Measurements from ENCODE around the gene FOXS1. TPM values are rescaled to one million over a fixed set of nuclear protein-coding genes. Genes with fewer than 3 reads are reported as not detected.

Gene FOXS1
- polyA plus RNA-seq, 1 of the 3 experiments (the other 2 are of a cell fraction) = 0.99 TPM

DNA sequence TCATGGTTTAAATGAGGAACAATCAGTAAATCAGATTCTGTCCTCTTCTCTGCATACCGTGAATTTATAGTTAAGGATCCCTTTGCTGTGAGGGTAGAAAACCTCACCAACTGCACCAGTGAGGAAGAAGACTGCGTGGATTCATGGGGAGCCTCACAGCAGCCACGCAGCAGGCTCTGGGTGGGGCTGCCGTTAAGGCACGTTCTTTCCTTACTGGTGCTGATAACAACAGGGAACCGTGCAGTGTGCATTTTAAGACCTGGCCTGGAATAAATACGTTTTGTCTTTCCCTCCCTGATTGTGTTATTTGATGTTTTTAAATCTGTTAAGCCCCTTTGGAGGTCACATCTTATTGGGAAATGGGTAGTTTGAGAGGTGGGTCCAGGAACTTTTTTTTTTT lies 43.9 kb downstream of the FOXS1 start:
- Histone ChIP-seq H3K9me2 (no peaks in the 10 kb centered on the region), H3K9me3 (no peaks in the 10 kb centered on the region), H3K27me3 (ENCODE audit: insufficient read depth) (no peaks in the 10 kb centered on the region), H3K9ac (no peak overlapping the region), H3K4me1 (ENCODE audit: control insufficient read depth in 1 of 2, insufficient read depth in 2 of 2, low read depth in 1 of 2, low read length in 1 of 2) (peaks cover 0 to 11% of the 10 kb centered on the region in 2 experiments; a peak in 2 of 4 replicates), H3K4me2 (no peak overlapping the region), H3K36me3 (replicated peaks in 1 of 2; ENCODE audit: control insufficient read depth in 1 of 2, insufficient read depth in 2 of 2, low read length in 1 of 2) (peaks cover 52% of the 10 kb centered on the region in 2 experiments), H3K27ac (ENCODE audit: low read depth in 2 of 2, low read length in 1 of 2) (no peak overlapping the region), H3F3A (replicated peaks; ENCODE audit: insufficient read depth) (peaks cover 16% of the 10 kb centered on the region), H4K20me1 (ENCODE audit: insufficient read depth) (no peaks in the 10 kb centered on the region), H3K4me3 (ENCODE audit: low read depth in 2 of 2, low read length in 1 of 2) (no peak overlapping the region), H3K79me2 (ENCODE audit: insufficient read depth) (peaks cover 1% of the 10 kb centered on the region; the same call in 1 of the 2 replicates), H2AFZ (ENCODE audit: low read depth) (no peak overlapping the region)
- DNase-seq = no peak
- 100% methylated on average over 6 of the region's 7 CpGs for WGBS (ENCODE audit: low lambda C conversion rate)
- ChIA-PET CTCF (interaction anchor here (0.8 to 0.9 kb wide), 3 partner anchors 21 to 52 kb away, joined by 3 read pairs; no protein-coding TSS in a partner anchor), POLR2A (no interaction called here)
- no peak for TF ChIP-seq YY1 (IDR thresholded peaks at IDR 0.05; ENCODE audit: low read depth)
- TF ChIP-seq, protein P1, sequence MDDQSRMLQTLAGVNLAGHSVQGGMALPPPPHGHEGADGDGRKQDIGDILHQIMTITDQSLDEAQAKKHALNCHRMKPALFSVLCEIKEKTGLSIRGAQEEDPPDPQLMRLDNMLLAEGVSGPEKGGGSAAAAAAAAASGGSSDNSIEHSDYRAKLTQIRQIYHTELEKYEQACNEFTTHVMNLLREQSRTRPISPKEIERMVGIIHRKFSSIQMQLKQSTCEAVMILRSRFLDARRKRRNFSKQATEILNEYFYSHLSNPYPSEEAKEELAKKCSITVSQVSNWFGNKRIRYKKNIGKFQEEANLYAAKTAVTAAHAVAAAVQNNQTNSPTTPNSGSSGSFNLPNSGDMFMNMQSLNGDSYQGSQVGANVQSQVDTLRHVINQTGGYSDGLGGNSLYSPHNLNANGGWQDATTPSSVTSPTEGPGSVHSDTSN (IDR thresholded peaks at IDR 0.05) = no peak
- no peak for TF ChIP-seq USF1 (IDR thresholded peaks at IDR 0.05; ENCODE audit: borderline replicate concordance, low read depth)
- TF ChIP-seq TAF1 (IDR thresholded peaks at IDR 0.05; ENCODE audit: borderline replicate concordance, low read depth, low read length) = no peak
- no peak for TF ChIP-seq MEF2A (IDR thresholded peaks at IDR 0.05; ENCODE audit: borderline replicate concordance, low read depth)
- no peak for TF ChIP-seq RAD21 (IDR thresholded peaks at IDR 0.05; ENCODE audit: low read length)
- TF ChIP-seq NFIC (IDR thresholded peaks at IDR 0.05; ENCODE audit: borderline replicate concordance) = no peak
- no peak for TF ChIP-seq JUND (IDR thresholded peaks at IDR 0.05)
- no peak for TF ChIP-seq SIN3A (IDR thresholded peaks at IDR 0.05; ENCODE audit: borderline replicate concordance, low read depth, low read length)
- TF ChIP-seq, protein P2, sequence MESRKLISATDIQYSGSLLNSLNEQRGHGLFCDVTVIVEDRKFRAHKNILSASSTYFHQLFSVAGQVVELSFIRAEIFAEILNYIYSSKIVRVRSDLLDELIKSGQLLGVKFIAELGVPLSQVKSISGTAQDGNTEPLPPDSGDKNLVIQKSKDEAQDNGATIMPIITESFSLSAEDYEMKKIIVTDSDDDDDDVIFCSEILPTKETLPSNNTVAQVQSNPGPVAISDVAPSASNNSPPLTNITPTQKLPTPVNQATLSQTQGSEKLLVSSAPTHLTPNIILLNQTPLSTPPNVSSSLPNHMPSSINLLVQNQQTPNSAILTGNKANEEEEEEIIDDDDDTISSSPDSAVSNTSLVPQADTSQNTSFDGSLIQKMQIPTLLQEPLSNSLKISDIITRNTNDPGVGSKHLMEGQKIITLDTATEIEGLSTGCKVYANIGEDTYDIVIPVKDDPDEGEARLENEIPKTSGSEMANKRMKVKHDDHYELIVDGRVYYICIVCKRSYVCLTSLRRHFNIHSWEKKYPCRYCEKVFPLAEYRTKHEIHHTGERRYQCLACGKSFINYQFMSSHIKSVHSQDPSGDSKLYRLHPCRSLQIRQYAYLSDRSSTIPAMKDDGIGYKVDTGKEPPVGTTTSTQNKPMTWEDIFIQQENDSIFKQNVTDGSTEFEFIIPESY (IDR thresholded peaks at IDR 0.05; ENCODE audit: borderline replicate concordance, low read depth) = no peak
- no peak for TF ChIP-seq ELF1 (IDR thresholded peaks at IDR 0.05)
- TF ChIP-seq CTCF (IDR thresholded peaks at IDR 0.05) = no peak
- TF ChIP-seq SMC3 (IDR thresholded peaks at IDR 0.05; ENCODE audit: low read depth, low read length) = no peak
- no peak for TF ChIP-seq MAX (IDR thresholded peaks at IDR 0.05; ENCODE audit: low read depth)
- no peak for TF ChIP-seq RXRA (IDR thresholded peaks at IDR 0.05; ENCODE audit: borderline replicate concordance, low read depth)
- no peak for TF ChIP-seq FOXM1 (IDR thresholded peaks at IDR 0.05; ENCODE audit: low read depth)
- no peak for TF ChIP-seq GATA2 (CRISPR knock-in tag; IDR thresholded peaks at IDR 0.05)
- no peak for TF ChIP-seq RCOR1 (IDR thresholded peaks at IDR 0.05; ENCODE audit: low read length)
